Ectodermal cell (in vitro differentiated cells): ENCODE data around the gene ETHE1. TPM values are rescaled to one million over a fixed set of nuclear protein-coding genes. Genes with fewer than 3 reads are reported as not detected.

ENCODE experiments used
- H3K27ac ChIP-seq: 2 replicates; pipeline ENCODE4 v1.7.0; 2013; ENCODE audit warnings: mild to moderate bottlenecking, low read depth, low read length; ENCODE audit not compliant: insufficient read depth, poor library complexity, severe bottlenecking
- H3K27me3 ChIP-seq: 2 replicates; pipeline ENCODE4 v1.7.0; 2013; ENCODE audit warnings: mild to moderate bottlenecking, low read length; ENCODE audit not compliant: insufficient read depth, control insufficient read depth, poor library complexity, severe bottlenecking
- H3K36me3 ChIP-seq: one replicate; pipeline ENCODE4 v1.7.0; 2013; ENCODE audit warnings: low read length; ENCODE audit not compliant: control insufficient read depth, insufficient read depth
- H3K4me1 ChIP-seq: one replicate; pipeline ENCODE4 v1.7.0; 2013; ENCODE audit warnings: low read length; ENCODE audit not compliant: control insufficient read depth, insufficient read depth
- H3K4me3 ChIP-seq: 2 replicates; pipeline ENCODE4 v1.7.0; 2013; ENCODE audit warnings: low read depth, low read length, control low read depth; ENCODE audit not compliant: insufficient read depth
- H3K9me3 ChIP-seq: 2 replicates; pipeline ENCODE4 v1.7.0; 2013; ENCODE audit warnings: mild to moderate bottlenecking, low read length, moderate library complexity; ENCODE audit not compliant: control insufficient read depth
- WGBS, 2 experiments: methylation state at CpG; one replicate each; pipeline ENCODE4 v1.1.7; 2013; ENCODE audit warnings: missing lambda C conversion rate in 2 of 2; 5-methylcytosine and 5-hydroxymethylcytosine counted together
- polyA plus RNA-seq, 4 experiments: library from polyadenylated mRNA; stranded (reverse); fragments of 50-300 nt; gene quantifications; one replicate each; pipeline ENCODE4 v1.2.3, GENCODE V29; 2013

The ETHE1 gene, protein sequence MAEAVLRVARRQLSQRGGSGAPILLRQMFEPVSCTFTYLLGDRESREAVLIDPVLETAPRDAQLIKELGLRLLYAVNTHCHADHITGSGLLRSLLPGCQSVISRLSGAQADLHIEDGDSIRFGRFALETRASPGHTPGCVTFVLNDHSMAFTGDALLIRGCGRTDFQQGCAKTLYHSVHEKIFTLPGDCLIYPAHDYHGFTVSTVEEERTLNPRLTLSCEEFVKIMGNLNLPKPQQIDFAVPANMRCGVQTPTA
- 24.6 TPM for polyA plus RNA-seq (2013, experiment 1 of 4)
- polyA plus RNA-seq (2013, experiment 2 of 4): 21.2 TPM
- 23.7 TPM for polyA plus RNA-seq (2013, experiment 3 of 4)
- 24.8 TPM for polyA plus RNA-seq (2013, experiment 4 of 4)

DNA sequence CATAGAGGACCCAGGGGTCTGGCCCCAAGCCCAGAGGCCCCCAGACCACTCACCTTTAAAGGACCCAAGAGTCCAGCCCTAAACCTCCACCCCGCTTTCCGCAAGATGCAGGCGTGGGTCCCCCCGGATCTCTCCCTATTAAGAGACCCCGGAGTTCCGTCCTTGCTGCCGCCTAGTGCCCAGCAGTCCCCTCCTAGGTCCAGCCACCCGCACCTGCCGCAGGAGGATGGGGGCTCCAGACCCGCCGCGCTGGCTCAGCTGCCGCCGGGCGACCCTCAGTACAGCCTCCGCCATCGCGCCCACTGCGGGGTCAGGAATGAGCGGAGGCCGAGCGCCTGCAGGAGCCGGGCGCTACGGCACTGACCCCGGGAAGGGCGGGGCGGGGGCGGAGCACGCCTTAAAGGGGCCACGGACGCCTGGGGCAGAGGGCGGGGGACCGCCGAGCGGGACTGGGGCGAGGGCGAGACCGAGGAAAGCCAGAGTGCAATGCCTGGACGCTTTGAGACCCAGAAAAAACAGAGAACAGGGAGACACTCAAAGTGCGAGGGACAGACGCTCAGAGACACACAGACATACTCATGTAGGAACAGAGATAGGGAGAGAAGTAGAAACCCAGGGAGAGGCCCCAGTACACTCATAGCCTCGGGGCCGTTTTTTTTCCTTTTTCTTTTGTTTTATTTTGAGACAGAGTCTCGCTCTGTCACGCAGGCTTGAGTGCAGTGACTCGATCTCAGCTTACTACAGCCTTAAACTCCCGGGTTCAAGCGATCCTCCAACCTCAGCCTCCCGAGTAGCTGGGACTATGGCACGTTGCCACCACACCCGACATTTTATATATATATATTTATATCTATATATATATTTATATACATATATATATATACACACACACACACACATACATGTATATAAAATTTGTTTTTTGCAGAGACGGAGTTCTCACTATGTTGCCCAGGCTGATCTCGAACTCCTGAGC is at the start of gene ETHE1:
Gene ETHE1 (minus strand): TSS at position 318 of the 976 bp plus-strand sequence. CDS start 24 bp downstream, at position 294.
- Histone ChIP-seq H3K9me3 (no peaks in the 10 kb centered on the region), H3K27me3 (peaks cover 17% of the 10 kb centered on the region), H3K4me1 (peaks cover 11% of the 10 kb centered on the region), H3K36me3 (no peaks in the 10 kb centered on the region), H3K4me3 (peak within 1 kb of the TSS; percentile 57), H3K27ac (no peak within 1 kb of the TSS)
- WGBS, 2 experiments: 5 to 8% methylated on average over 51 to 52 of the region's 54 CpGs

DNA sequence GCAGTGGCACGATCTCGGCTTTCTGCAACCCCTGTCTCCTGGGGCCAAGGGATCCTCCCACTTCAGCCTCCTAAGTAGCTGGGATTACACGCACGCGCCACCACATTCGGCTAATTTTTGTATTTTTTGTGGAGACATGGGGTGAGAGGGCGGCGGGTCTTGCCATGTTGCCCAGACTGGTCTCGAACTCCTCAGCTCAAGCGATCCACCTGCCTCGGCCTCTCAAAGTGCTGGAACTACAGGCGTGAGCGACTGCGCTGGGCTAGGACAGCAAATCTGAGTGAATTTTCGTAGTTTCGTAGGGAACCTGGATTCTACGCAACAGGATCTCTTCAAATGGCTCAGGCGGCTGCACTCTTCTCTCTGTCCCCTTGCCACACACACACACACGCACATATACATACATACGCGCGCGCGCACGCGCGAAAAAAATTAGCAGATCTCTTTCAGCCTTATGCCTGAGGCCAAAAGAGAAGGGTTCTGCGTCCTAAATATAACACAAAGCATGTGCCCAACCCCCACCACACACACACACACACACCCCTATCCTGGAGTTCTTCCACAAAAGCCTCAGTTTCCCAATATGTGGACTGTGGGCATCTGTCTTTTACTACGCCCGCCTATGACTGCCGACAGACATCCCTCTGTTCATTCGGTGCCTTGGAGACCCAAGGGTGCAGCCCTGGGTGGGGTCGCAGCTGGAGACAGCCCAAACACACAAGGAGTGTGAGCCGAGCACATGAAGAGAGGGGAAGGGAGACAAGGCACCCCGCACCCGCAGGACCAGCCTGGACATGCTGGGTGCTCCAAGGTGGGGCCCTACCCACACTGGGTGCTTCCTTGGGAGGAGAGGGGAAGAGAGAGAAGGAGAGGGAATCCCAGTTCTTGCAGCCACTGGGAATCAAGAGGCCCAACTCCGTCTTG is 49.2 kb upstream of the ETHE1 start:
- Histone ChIP-seq H3K4me3 (peak overlapping the region; percentile 7), H3K27ac (no peak overlapping the region), H3K9me3 (no peaks in the 10 kb centered on the region), H3K27me3 (no peaks in the 10 kb centered on the region), H3K4me1 (peaks cover 4% of the 10 kb centered on the region), H3K36me3 (no peaks in the 10 kb centered on the region)
- WGBS, 2 experiments: 87 to 88% methylated on average over 37 of the region's 37 CpGs

DNA sequence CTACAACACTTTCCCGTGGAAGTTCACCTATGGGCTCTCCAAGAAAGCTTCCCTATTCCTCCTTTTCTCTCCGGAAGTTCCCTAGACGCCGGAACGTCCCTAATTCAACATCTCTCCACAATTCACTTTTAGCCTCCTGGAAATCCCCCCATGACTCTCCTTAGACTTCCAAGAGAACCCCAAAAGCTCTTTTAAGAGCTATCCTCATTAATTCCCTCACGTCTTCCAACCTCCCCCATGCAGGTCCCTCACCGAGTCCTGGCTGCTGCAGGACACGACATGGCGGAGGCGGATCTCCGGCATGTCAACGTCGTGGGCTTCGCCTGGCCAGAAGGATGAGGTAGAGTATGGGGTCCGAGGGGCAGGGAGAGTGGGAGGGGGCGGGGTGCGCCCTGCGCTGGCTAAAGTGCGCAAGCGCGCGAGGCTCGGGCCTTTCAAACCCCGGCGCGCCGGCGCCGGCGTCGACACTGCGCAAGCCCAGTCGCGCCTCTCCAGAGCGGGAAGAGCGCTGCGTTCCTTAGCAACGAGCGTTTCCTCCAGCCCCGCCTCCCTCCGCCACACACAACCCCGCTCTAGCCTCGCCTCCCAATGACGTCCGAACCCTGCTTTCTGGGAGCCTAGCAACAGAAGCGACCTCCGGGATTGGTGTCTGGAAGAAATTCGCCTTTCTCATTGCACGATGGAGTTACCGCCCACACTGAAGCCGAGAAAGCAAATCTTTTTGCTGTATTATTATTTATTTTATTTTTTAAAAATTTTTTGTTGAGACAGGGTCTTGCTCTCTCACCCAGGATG is 48.4 kb upstream of the ETHE1 start, which contains the start of the genes PINLYP and XRCC1:
Gene PINLYP (plus strand): TSS at position 646 of the 795 bp plus-strand sequence. CDS start 1,391 bp downstream, outside the sequence.
Gene XRCC1 (minus strand): TSS at position 372 of the 795 bp plus-strand sequence. CDS start 69 bp downstream, at position 303.
- Histone ChIP-seq H3K4me1 (peaks cover 4% of the 10 kb centered on the region), H3K4me3 (peak within 1 kb of the TSS; percentile 82), H3K27ac (peak within 1 kb of the TSS; percentile 21), H3K9me3 (no peaks in the 10 kb centered on the region), H3K36me3 (no peaks in the 10 kb centered on the region), H3K27me3 (no peaks in the 10 kb centered on the region)
- WGBS, 2 experiments: 0 to 1% methylated on average over 49 to 50 of the region's 51 CpGs

DNA sequence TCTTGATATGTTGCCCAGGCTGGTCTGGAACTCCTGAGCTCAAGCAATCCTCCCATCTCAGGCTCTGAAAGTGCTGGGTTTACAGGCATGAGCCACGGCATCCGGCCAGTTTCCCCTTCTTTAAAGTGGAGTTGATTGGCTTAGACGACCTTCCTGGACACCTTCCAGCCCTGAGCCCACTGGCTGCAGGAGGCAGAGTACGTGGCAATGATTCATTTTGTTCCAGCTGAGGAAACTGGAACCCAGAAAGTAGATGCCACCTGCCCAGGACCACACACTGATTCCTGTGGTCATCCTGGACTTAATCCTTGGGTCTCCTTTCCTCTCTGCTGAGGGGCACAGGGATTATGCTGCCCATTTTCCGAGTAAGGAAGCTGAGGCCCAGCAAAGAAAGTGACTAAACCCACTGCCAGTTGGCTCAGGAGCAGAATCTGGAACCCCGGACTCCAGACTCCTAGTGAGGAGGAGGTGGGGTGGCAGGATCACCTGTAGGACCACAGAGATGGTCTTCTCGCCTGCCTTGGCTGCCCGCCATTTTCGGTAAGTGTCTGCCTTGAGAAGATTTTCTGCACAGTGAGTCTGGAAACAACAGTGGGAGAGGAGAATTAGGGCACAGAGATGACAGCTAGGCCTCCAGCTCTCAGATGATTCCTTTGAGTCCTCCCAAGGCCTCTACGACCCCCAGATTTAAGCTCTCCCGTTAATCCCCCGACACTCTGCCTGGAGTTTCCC is 47.6 kb upstream of the ETHE1 start:
- Histone ChIP-seq H3K27ac (no peak overlapping the region), H3K4me1 (peaks cover 4% of the 10 kb centered on the region), H3K36me3 (no peaks in the 10 kb centered on the region), H3K27me3 (no peaks in the 10 kb centered on the region), H3K4me3 (peak overlapping the region; percentile 82), H3K9me3 (no peaks in the 10 kb centered on the region)
- 66 to 67% methylated on average over 12 of the region's 12 CpGs for WGBS, 2 experiments

DNA sequence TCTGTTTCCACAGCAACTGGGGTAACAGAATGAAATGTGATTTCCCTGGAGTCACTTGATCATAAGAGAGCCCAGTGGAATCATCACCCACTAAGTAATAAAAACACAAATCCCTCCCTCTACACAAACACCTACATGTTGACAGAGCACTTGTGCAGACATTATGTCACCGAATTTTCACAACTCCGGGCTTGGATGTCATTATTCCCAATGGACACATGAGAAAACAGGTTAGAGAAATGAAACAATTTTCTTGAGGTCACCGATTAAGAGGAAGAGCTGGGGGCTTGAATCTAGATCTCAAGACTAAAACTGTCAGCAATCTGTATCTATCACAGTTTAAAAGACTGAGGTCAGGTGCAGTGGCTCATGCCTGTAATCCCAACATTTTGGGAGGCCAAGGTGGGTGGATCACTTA is 45.2 kb upstream of the ETHE1 start:
- H3K36me3 ChIP-seq: no peaks in the 10 kb centered on the region
- H3K27ac ChIP-seq: no peak overlapping the region
- no peaks in the 10 kb centered on the region for H3K9me3 ChIP-seq
- no peak overlapping the region for H3K4me3 ChIP-seq
- peaks cover 4% of the 10 kb centered on the region for H3K4me1 ChIP-seq
- WGBS, 2 experiments: 94 to 97% methylated on average over 3 of the region's 3 CpGs
- no peaks in the 10 kb centered on the region for H3K27me3 ChIP-seq

DNA sequence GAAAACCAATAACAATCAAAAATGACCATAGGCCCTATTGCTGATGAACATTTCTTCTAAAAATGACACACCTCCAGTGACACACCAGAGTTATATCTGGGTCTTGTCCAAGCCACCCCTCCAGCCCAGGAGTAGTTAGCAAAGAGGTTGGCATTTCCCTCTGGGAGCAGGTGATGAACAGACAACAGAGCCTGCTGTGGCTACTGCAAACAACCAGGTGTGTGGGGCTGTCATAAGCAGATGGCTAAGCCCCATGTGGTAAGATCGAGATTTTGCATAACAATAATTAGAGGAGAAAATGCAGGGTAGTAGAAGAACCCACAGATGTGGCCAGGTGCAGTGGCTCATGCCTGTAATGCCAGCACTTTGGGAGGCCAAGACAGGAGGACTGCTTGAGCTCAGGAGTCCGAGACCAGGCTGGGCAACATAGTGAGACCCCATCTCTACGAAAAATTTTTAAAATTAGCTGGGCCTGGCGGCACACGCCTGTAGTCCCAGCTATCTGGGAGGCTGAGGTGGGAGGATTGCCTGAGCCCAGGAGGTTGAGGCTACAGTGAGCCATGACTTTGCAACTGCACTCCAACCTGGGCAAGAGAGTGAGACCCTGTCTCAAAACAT is 43.3 kb upstream of the ETHE1 start:
- no peaks in the 10 kb centered on the region for H3K27me3 ChIP-seq
- no peak overlapping the region for H3K4me3 ChIP-seq
- no peaks in the 10 kb centered on the region for H3K36me3 ChIP-seq
- H3K27ac ChIP-seq: no peak overlapping the region
- 91 to 94% methylated on average over 5 of the region's 5 CpGs for WGBS, 2 experiments
- peaks cover 4% of the 10 kb centered on the region for H3K4me1 ChIP-seq
- no peaks in the 10 kb centered on the region for H3K9me3 ChIP-seq

DNA sequence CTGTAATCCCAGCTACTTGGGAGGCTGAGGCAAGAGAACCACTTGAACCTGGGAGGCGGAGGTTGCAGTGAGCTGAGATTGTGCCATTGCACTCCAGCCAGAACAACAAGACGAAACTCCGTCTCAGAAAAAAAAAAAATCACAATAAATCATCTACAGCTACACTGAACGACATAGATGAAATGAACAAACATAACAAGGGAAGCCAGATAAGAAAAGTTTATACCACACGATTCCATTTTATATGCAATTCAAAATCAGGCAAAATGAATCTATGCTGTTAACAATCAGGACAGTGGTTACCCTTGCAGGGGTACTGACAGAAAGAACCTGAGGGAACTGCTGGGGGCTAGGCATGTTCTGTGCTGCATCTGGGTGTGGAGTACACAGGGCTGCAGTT is 42.7 kb upstream of the ETHE1 start:
- 95% methylated on average over 5 of the region's 5 CpGs for WGBS, 2 experiments
- Histone ChIP-seq H3K36me3 (no peaks in the 10 kb centered on the region), H3K4me3 (no peak overlapping the region), H3K9me3 (no peaks in the 10 kb centered on the region), H3K4me1 (no peaks in the 10 kb centered on the region), H3K27ac (no peak overlapping the region), H3K27me3 (no peaks in the 10 kb centered on the region)

DNA sequence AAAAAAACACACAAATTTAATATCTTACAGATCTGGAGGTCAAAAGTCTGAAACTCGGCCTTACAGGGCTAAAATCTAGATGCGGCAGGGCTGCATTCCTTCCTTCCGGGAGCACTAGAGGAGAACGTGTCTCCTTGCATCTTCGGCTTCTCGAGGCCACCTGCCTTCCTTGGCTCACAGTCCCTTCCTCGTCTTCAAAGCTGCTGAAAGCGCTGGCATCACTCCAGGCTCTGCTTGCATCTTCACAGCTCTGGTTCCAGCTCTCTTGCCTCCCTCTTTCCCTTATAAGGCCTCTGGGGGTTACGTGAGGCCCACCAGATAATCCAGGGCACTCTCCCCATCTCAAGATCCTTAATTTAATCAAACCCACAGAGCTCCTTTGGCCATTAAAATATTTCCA is 37.8 kb upstream of the ETHE1 start:
- Histone ChIP-seq H3K4me3 (no peak overlapping the region), H3K27ac (no peak overlapping the region), H3K9me3 (no peaks in the 10 kb centered on the region), H3K36me3 (peaks cover 4% of the 10 kb centered on the region), H3K4me1 (no peaks in the 10 kb centered on the region), H3K27me3 (no peaks in the 10 kb centered on the region)
- WGBS, 2 experiments: 94 to 95% methylated on average over 9 of the region's 9 CpGs
